ENCODE measurements around the gene RANGAP1. TPM values are rescaled to one million over a fixed set of nuclear protein-coding genes. Genes with fewer than 3 reads are reported as not detected.

The RANGAP1 gene
- total RNA-seq, 3 donors from 2014 or later: 26.9 to 48.9 (median 35.3) TPM

- Histone ChIP-seq H3K36me3 (ENCODE audit: low read depth) (no peaks in the 10 kb centered on the region), H3K4me1 (ENCODE audit: low read depth) (peaks cover 2% of the 10 kb centered on the region), H3K4me3 (no peak overlapping the region), H3K9me3 (no peaks in the 10 kb centered on the region)
- TF ChIP-seq, protein P1, sequence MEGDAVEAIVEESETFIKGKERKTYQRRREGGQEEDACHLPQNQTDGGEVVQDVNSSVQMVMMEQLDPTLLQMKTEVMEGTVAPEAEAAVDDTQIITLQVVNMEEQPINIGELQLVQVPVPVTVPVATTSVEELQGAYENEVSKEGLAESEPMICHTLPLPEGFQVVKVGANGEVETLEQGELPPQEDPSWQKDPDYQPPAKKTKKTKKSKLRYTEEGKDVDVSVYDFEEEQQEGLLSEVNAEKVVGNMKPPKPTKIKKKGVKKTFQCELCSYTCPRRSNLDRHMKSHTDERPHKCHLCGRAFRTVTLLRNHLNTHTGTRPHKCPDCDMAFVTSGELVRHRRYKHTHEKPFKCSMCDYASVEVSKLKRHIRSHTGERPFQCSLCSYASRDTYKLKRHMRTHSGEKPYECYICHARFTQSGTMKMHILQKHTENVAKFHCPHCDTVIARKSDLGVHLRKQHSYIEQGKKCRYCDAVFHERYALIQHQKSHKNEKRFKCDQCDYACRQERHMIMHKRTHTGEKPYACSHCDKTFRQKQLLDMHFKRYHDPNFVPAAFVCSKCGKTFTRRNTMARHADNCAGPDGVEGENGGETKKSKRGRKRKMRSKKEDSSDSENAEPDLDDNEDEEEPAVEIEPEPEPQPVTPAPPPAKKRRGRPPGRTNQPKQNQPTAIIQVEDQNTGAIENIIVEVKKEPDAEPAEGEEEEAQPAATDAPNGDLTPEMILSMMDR (IDR thresholded peaks at IDR 0.05): no peak
- DNase-seq: peak in 2 of 3 donors; percentile 47 to 56
- intact Hi-C loops (cut with DNase I, micrococcal nuclease): no loop called here
- peak; percentile 78 for ATAC-seq
These were observed 68.3 kb downstream of the RANGAP1 start for GRCh38 chr22:41217553-41218157.

DNA sequence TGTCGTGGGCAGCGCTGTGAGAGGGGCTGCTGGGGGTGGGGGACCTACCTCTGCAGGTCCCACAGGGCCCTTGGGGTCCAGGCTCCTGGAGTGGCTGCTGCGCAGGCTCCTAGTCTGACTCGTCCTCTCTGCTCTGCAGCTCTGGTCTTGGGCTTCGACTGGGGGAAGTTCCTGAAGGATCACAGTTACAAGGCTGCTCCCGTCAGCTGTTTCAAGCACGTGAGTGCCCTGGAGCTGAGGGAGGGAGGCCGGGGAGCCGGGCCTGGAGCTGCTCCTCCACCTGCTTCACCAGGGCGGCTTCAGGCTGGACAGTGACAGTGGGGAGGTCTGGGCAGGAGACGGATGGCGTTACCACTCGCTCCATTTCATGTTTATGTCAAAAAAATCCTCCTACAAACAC lies 69.0 kb downstream of the RANGAP1 start:
- intact Hi-C loops (cut with DNase I, micrococcal nuclease): no loop called here
- no peak for DNase-seq
- ATAC-seq: no peak
- no peaks in the 10 kb centered on the region for H3K9me3 ChIP-seq
- H3K36me3 ChIP-seq (ENCODE audit: low read depth): no peaks in the 10 kb centered on the region
- H3K4me3 ChIP-seq: no peak overlapping the region
- peaks cover 2% of the 10 kb centered on the region for H3K4me1 ChIP-seq (ENCODE audit: low read depth)
- TF ChIP-seq, protein P1 (IDR thresholded peaks at IDR 0.05): no peak

DNA sequence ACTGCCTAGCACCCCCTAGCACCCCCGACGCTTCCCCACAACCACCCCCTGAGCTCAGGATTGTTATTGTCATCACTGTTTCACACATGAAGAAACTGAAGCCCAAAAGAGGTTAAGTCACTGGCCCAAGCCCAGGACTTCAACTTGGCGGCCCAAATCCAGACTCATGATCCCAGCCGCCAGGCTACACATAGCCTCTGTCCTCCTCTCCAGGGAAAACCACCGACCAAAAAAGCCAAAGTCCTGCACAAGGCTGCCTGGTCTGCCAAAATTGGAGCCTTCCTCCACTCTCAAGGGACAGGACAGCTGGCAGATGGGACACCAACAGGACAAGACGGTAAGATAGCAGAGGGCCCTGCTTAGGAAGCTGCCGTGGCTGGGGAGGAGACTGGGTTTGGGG lies 70.1 kb downstream of the RANGAP1 start:
- DNase-seq (no peak), ATAC-seq (no peak)
- intact Hi-C loops (cut with DNase I, micrococcal nuclease): no loop called here
- Histone ChIP-seq H3K4me3 (no peak overlapping the region), H3K9me3 (no peaks in the 10 kb centered on the region), H3K36me3 (ENCODE audit: low read depth) (no peaks in the 10 kb centered on the region), H3K4me1 (ENCODE audit: low read depth) (peaks cover 2% of the 10 kb centered on the region)
- TF ChIP-seq, protein P1 (IDR thresholded peaks at IDR 0.05): no peak

DNA sequence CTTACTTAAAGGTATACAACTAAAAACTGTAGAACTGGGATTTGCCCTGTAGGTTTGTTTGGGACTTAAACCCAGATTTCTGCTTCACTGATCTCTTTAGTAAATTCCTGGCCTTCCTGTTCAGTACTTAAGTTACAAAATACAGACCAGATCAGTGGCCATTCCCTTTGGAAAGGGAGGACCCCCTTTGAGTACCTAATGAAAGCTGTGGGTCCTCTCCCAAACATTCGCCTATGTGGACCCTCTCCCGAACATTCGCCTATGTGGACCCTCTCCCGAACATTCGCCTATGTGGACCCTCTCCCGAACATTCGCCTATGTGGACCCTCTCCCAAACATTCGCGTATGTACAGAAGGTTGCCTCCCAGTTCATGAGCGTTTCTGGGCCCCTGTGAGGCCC lies 70.6 kb downstream of the RANGAP1 start:
- DNase-seq: no peak
- no peaks in the 10 kb centered on the region for H3K36me3 ChIP-seq (ENCODE audit: low read depth)
- peaks cover 2% of the 10 kb centered on the region for H3K4me1 ChIP-seq (ENCODE audit: low read depth)
- no peak overlapping the region for H3K4me3 ChIP-seq
- no peaks in the 10 kb centered on the region for H3K9me3 ChIP-seq
- TF ChIP-seq, protein P1 (IDR thresholded peaks at IDR 0.05): no peak
- ATAC-seq: no peak
- intact Hi-C loops (cut with DNase I, micrococcal nuclease): no loop called here

- TF ChIP-seq, protein P1 (IDR thresholded peaks at IDR 0.05): no peak
- Histone ChIP-seq H3K36me3 (ENCODE audit: low read depth) (no peaks in the 10 kb centered on the region), H3K9me3 (no peaks in the 10 kb centered on the region), H3K4me1 (ENCODE audit: low read depth) (peaks cover 8% of the 10 kb centered on the region), H3K4me3 (no peak overlapping the region)
- peak in 1 of 3 donors; percentile 22 for DNase-seq
- ATAC-seq: no peak
- intact Hi-C loops (cut with DNase I, micrococcal nuclease): no loop called here
These were observed 79.3 kb downstream of the RANGAP1 start for GRCh38 chr22:41206719-41207118.

All from mucosa of descending colon (tissue), 3 donors.